D721Med (cell line): Measurements from ENCODE around the gene CCSER2.

Experiments
- DNase-seq: peaks from one replicate; pipeline ENCODE4 v3.0.0; 2011; ENCODE audit warnings: low spot score; ENCODE audit not compliant: insufficient read length
- FAIRE-seq: peaks from 2 replicates; lab custom pipeline; 2011; peaks lifted over from hg19 to GRCh38; lab: Jason Lieb, UNC
- CTCF ChIP-seq: IDR thresholded peaks from 2 replicates; pipeline ENCODE4 v1.5.1; 2012; ENCODE audit warnings: mild to moderate bottlenecking, control low read depth; ENCODE audit not compliant: insufficient read depth; ENCODE audit errors: missing control alignments

The CCSER2 gene

GRCh38 chr10:84538036-84538435 lies 209.6 kb downstream of the CCSER2 start:
- no peak for TF ChIP-seq CTCF
- DNase-seq (no peak), FAIRE-seq (no peak)

- no peak for TF ChIP-seq CTCF
- FAIRE-seq, result no peak
- no peak for DNase-seq
These were observed 210.8 kb downstream of the CCSER2 start for GRCh38 chr10:84539216-84539615.

GRCh38 chr10:84540022-84540616 lies 211.7 kb downstream of the CCSER2 start:
- FAIRE-seq (no peak), DNase-seq (no peak)
- TF ChIP-seq CTCF, result no peak

- peak; percentile 41 for DNase-seq
- no peak for FAIRE-seq
- TF ChIP-seq CTCF, result peak; percentile 77
These were observed 212.4 kb downstream of the CCSER2 start for GRCh38 chr10:84540617-84541288.

GRCh38 chr10:84541289-84541637 lies 212.9 kb downstream of the CCSER2 start:
- no peak for TF ChIP-seq CTCF
- no peak for DNase-seq
- no peak for FAIRE-seq

- TF ChIP-seq CTCF, result no peak
These were observed 214.4 kb downstream of the CCSER2 start for GRCh38 chr10:84542522-84543490.

More at GRCh38 chr10:84542522-84543490, 214.4 kb downstream of the CCSER2 start:
- no peak for DNase-seq
- FAIRE-seq, result no peak
